Measurements from ENCODE around the gene TEKT5.

TEKT5 gene

DNA sequence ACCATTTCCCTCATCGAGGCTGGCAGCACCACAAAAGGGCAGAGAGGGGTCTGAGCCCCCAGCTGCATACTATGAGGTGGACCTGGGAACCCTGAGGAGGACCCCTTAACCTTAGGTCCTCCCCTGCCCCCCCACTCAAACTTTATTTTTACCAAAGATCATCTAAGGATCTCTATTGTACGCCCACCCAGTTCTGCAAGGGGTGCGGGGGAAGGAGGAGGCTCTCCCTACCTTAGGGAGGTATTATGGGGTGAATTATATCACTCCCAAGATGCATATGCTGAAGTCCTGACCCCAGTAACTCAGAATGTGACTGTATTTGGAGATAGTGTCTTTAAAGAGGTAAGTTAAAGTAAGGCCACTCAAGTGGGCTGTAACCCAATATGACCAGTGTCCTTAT is 87.6 kb downstream of the TEKT5 start:
- DNase-seq, result no peak

DNA sequence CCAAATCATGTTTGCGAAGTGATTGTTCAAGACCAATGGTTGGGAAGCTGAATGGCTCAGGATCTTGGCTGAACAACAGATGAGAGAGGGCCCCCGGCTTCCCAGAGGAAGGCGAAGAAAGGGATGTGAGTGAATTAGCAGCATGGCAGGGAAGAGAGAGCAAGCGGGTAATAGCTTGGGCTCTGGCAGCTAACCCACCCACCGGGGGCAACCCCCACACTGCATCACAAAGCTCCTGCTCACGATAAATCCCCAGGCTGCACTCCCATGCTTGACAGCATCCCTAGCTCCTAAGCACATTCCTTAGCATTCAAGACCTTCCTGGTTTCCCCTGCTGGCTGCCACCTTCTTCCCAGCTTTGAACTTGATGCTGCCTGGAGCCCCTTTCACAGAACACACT is 88.1 kb downstream of the TEKT5 start:
- no peak for DNase-seq

DNA sequence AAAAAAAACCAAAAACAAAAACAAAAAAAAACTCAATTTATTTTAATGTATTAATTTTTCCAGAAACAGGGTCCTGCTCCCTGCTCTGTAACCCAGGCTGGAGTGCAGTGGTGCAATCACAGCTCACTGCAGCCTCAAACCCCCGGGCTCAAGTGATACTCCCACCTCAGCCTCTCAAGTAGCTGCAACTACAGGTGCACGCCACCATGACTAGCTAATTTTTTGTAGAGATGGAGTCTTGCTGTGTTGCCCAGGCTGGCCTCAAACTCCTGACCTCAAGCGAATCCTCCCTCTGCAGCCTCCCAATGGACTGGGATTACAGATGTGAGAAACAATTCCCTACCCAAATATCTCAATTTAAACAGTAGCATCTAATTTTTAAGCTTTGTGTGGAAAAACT is 89.1 kb downstream of the TEKT5 start:
- DNase-seq, result no peak

DNA sequence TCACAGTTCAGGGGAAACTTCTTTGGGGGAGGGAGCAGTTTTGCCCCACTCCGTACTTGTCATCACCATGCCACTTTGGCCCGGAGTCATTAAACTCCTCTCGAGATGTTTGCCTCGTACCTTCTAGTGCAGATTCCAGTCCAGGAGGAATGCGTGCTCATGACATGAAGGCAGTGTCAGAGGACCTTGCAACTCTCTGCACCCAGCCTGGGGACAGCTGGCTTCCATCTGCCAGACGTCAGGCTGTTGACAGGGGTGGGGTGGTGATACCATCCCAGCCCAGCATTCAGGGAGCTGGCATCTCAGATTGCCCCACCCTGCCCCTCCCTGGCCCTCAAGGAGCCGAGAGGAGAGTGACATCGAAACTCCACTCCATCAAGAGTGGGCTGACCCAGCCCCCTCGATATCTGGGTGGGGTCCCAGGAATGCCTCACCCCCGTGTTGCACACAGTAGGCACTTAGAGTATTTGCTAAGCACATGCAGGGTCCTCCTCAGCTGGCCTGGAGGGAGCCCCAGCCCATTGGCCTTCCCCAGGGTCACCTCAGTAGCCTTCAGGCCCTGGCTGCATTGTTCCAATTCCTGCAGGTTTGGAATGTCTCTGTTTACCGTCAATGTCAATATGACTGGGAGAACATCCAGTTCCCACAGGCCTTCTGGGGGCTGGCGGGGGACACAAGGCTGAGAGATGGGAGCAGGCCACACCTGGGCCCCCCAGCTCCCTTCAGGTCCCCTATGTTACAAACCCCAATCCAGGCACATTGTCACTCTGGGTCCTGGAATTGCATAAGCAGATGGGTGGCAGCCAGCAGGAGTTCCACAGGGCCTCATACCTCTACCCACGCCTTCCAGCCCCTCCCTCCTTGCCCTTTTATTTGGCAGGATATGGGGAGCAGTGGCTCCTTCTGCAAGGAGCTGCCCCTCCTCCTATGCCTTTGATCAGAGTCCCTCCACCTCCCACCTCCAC is 93.0 kb downstream of the TEKT5 start:
- no peak for DNase-seq

DNA sequence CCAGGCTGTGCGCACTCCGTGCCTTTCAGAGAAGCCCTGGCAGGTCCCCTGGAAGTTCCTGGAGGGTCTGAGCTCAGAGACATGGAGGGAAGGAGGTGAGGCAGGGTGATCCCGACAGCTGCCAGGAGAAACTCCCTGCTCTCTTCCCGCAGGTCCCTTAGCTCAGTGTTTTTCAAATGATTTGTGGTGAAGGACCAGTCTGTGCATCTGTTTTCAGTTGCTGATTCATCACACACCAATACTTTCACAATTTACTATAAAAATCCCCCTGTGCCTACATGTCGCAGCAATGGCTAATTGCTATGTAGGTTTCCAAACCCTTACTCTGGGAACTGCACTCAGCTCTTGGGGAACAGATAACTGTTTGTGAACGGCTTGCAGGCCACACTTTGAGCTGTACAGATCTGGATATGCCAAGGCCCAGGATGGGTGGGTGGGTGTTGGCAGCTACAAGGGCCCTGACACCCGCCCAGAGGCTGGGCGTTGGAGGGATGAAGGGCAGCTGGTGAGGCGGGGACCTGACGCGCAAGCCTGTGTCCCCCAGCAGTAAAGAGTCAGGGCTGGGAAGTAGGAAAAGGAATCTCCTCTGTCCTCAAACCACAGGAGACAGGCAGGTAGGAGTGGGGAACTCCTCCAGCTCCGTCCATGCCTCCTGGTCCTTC is 93.8 kb downstream of the TEKT5 start:
- no peak for DNase-seq

DNA sequence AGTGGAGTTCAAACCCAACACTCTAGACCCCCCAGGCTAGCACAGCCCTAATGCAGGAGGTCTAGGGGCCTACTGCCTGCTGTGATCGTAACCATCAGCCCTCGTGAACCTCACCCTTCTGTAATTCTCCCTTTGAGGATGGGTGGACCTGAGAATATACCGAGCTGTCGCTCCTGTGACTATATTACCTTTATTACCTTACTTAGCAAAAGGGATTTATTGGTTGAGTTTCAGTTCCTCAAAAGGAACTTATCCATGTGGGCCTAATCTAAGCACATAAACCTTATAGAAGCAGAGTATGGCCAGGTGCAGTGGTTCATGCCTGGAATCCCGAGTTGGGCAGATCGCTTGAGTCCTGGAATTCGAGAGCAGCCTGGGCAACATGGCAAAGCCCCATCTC is 95.1 kb downstream of the TEKT5 start:
- DNase-seq, result no peak

DNA sequence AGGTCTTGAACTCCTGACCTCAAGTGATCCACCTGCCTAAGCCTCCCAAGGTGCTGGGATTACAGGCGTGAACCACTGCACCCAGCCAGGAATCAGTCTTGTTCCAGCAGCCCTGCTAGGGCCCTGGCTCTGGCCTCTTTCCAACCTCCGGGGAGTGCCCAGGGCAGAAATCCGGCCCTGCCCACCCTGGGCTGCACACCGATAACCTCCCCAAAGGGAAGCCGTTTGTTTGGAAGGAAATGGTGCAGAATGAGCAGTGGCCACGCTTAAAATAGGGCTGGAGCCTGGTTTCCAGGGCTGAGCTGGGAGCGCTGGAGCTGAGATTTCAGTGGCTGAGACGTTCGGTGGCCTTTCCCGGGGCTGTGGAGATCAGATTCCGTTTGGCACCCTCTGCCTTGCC is 96.6 kb downstream of the TEKT5 start:
- no peak for DNase-seq

DNA sequence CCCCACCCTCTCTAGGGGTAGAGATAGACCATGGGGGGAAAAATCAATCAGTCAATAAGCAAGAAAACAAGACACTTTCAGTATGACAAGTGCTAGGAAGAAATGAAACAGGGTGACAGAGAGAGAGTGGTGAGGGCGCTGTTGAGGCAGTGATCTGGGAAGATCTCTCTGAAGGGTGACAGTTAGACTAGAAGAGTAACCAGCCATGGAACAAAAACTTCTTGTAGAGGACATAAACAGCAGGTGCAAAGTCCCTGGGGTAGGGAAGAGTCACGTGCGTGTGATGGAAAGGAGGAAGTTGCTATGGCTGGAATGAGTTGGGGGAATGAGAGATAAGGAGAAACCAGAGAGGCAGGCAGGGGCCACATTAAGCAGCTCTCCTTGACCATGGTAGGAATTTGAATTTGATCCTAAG is 97.5 kb downstream of the TEKT5 start:
- DNase-seq, result no peak

DNA sequence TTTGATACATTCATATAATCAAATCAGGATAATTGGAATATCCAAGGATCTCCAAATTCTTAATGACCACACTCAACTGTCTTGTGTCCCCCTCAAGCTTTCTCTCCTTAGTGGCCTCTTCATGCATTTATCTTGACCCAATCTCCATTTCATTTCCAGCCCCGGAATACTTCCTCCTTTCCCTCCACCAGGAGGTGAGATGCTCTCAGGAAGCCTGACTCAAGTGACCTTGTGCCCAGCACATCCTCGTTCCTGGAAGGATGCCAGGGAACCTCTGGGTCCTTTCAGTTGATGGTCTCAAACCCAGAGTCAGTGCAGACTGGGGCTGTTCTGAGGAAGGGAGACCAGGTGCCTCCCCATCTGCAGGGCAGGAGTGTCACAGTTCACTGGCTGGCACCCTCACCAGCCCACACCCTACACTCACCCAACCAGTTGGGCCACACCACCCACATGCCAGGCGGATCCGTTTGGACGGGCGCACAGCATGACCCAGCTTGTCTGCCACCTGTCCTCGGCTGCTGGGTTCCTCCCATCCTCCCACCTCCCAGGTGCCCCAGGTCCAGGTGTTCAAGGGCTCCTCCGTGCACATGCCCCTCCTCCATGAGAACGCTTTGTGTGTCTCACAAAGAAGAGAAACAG is 100.3 kb downstream of the TEKT5 start:
- no peak for DNase-seq

DNA sequence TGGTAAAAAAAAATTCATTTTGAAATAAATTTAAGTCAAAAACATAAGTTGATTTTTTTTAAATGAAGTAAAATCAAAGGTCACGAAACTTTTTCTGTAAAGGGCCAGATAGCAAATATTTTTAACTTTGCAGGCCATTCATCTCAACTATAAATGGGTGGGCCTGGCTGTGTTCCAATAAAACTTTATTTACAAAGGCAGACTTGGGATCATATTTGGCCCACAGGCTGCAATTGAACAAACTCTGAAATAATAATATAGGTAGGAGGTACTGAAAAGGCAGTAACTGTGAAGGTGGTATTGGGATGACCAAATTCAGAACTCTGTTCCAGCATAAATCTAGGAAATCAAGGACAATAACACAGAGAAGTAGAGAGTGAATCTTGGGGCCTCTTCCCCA is 102.1 kb downstream of the TEKT5 start:
- no peak for DNase-seq

DNA sequence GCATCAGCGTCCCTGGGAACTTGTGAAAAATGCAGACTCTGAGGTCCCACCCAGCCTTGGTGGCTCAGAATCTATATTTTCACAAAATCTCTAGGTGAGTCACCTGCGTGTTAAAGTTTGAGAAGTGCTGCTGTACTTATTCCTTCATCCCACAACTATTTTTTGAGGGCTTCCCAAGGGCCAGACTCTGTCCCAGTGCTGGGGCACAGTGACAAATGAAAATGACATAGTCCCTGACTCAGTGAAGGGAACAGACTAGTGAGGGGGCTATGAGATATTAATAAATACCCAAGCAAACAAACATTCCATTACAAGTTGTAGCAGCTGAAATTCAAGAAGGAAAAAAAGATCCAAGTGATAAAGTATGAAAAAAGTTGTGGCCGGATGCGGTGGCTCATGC is 104.4 kb downstream of the TEKT5 start:
- no peak for DNase-seq

DNA sequence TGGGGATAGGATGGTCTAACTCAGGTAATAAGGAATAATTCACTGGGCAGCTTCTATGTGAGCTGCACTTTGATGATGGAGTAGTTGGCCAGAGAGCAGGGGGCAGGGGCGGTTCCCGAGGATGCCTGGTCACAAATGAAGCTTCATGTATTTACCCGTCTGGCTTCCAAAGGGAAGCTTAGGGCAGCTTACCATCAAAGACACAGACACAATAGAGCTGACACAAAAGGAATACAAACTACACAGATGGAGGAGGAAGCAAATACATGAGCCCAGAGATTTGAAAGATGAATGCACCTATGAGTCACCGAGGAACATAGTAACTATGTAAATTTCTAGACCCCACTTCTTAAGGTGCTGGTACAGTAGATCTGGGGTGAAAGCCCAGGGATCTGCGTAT is 105.6 kb downstream of the TEKT5 start:
- DNase-seq, result no peak

DNA sequence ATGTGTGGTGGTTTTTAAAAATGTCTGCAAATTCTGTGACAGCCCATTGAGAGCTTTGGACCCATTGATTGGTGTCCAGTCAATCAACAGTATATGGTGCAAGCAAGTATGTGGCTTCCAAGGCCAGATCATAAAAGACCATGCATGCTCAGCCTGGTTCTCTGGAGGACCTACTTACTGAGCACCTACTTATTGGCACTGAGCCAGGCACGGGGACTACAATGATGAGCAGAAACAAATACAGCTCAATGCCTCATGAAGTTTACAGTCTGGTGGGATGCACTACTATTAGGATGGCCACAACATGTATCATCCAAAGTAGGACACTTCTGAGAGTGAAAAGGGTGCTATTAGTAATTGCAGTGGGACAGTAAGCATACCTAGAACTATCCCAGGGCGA is 107.1 kb downstream of the TEKT5 start:
- DNase-seq, result no peak

DNA sequence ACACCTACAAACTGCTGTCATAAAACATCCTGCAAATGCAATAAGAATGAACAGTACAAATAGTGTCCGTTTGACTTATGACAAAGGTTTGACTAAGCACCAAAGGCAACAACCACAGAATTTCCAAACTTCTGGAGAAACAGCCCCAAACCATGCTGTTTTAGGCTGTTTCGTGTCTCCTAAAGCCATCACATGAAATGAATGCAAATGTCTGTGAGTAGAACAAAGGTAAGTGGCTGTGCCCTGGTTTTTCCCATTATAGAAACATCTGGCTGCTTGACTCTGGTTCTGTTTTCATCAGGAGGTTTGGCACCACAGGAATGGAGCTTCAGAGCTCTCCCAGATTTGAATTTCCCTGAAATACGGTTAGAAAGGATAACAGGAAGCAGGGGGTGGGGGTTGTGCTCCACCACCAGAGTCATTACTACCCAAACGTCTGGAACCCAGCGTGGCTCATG is 109.7 kb downstream of the TEKT5 start:
- peak; percentile 34 for DNase-seq

DNA sequence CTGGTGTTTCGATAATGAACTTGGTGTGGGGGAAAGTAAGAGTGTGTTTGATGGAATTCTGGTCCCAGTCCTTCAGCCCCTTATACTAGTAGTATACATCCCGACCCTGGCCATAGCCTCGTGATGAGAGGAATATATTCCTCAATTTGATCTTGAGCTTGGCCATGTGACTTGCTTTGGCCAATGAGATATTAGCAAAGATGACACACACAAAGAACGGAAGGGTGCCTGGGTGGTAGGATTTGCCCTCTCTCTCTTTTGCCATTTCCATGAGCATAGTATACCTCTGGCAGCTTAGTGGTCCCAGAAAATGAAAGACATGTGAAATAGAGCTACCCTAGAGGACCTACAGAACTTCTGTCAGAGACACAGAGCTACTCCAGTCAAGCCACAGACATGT is 111.5 kb downstream of the TEKT5 start:
- no peak for DNase-seq

DNA sequence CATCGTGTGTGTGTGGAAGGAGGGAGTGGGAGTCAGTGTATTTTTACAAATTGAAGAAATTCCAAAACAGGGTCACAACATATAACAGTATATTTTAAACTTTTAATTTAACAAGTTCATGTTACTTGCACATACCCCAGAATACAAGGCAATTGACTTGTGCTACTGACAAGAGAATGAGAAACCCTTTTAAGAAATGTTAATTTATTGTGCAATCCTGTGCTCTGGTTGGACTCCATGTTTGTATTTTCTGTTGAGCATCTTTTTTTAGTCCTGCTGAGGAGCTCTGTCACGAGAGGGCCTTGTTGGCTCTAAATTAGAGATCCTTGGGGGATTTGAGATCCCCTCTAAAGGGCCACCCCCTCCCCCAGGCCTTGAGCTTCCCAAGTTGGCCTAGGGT is 113.2 kb downstream of the TEKT5 start:
- DNase-seq, result no peak

DNA sequence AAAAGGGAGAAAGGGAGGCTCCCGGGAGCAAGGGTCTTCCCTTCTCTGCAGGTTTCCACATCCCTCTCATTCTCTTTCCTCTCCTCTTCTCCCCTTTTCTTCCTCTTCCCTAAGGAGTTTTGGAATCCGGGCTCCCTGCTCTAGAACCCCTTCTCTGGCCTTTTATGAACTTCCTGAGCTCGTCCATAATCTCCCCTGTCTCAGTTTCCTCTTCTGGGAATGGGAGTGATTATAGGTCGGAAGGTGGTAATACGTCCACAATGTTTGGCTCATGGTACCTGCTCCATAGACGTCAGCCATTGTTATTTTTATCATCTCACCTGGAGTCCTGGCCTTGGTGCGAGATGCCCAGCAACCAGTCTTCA is 113.9 kb downstream of the TEKT5 start:
- DNase-seq, result no peak

DNA sequence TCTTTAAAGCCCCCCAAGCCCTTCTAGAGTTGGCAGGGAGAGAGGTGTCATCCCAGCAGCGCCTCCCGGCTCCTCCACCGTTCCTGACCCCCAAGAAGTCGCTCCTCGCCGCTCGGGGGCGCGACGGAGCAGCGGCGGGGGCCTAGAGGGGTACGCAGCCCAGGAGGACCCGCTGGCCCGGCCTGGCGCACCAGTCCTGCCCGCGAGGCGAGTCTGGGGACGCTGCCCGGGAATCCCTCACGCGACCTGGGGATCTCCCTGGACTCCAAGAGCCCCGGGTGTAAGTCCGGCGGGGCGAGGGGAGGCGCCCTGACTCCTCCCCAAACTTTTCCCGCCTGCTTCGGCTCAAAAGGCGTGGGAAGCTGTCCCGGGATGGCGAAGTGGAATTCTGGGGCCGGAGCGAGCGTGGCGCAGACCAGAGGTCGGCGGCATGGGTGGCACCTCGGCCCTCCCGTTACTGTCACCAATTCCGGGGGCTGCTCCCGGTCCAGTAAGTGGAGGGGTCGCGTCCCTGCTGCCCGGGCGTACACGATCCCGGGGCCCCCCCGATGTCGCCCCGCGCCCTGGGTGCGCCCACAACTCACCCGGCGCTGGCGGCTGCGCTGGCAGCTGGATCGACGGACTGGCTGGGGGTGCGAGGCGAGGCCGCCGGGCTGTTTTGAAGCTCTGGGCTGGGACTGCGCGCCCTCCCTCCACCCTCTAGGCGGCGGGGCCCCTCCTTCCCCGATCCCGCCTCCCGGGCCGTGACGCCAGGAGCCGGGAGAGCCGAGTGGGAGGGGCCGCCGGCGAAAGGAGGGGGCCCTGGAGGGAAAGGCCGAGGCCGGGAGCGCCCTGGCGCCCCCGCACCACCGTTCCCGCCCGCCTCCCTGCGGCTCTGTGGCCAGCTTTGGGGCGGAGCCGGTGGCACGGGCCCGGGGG is 114.5 kb downstream of the TEKT5 start, which contains the start of gene EMP2:
Gene EMP2 (minus strand): TSS at position 634 of the 918 bp plus-strand sequence. CDS start 32,981 bp downstream, outside the sequence.
- peak; percentile 85 for DNase-seq

DNA sequence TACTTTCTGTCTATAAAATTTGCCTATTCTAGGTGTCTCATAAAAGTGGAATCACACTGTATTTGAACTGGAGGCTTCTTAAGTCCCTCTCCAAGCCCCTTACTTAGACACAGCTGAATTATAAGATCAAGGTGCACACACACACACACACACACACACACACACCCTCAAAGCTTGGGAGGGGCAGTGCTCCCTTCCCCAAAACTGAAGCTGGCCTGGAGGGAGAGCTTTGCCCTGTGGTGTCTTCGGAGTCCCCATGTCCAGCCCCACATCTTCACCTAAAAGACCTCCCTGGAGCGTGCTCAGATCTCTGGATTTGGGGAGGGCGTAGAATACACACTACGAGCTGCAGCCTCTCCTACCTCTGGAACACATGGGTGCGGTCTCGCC is 115.2 kb downstream of the TEKT5 start:
- no peak for DNase-seq

DNA sequence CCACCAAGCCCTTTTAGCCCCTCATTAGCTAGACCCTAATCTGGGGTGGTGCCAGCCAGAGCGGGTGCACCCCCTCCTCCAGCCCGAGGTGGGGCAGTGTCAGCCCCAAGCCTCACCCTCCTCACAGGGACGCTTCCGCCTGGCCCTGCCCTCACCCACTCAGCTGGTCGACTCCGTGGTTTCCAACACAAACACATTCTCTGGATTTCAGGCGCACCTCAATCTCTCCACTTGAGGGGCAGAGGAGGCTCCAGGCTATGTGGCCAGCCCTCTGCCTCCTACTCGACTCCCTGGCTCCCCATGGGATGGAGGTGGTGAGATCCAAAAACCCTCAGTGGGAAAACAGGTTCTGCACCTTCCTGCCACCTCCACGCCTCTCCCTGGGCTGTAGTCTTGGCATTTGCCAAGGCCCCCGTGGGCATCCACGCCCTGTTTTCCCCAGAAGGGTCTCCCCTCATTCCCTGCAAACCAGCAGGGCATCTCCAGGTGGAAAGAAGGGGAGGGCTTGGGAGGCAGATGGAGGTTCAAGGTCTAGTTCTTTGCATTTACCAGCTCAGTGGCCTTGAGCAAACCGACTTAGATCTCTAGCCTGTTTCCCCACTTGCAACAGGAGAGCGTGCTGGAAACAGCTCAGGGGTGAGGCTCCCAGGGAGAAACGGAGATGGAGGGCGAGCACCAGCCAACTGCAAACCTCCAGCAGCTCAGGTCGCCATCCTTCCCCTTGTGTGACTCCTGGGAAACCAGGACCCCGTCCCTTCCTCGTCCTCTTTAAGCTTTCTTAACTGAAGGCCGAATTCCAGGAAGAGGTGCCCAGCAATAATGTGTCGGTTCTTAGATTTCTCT is 116.0 kb downstream of the TEKT5 start:
- DNase-seq, result no peak
